H1 (cell line): ENCODE results near the gene NIM1K. TPM values are rescaled to one million over a fixed set of nuclear protein-coding genes. Genes with fewer than 3 reads are reported as not detected.

Experiments used
- CTCF ChIA-PET: fragments of 300-600 bp; sonication (Branson Sonifier 250); formaldehyde crosslinking; loops from one replicate; lab custom pipeline; 2021; ENCODE audit not compliant: partially characterized antibody; lab: Charles Lee
- POLR2A ChIA-PET: fragments of 300-600 bp; sonication (Branson Sonifier 250); formaldehyde crosslinking; loops from one replicate; lab custom pipeline; 2021; ENCODE audit warnings: inconsistent platforms; ENCODE audit not compliant: partially characterized antibody; lab: Charles Lee
- DNase-seq, 2 experiments: peaks; one replicate each; pipeline versions ENCODE4 v3.0.0 to v3.0.0-alpha.2; 2010 to 2022; ENCODE audit warnings: low spot score in 2 of 2, low read depth in 1 of 2, mixed read lengths in 1 of 2
- FAIRE-seq: peaks from 2 replicates; lab custom pipeline; 2011; peaks lifted over from hg19 to GRCh38; lab: Jason Lieb, UNC
- H2AFZ ChIP-seq: 2 replicates; pipeline ENCODE4 v1.8.1; 2012; ENCODE audit warnings: low read length, inconsistent platforms
- H2AK5ac ChIP-seq: 2 replicates; pipeline ENCODE4 v1.6.1; 2013; ENCODE audit warnings: low read depth, low read length
- H2BK120ac ChIP-seq: replicated peaks from 2 replicates; pipeline ENCODE3; 2013; ENCODE audit warnings: low read depth, low read length, inconsistent platforms
- H2BK12ac ChIP-seq: 2 replicates; pipeline ENCODE4 v1.6.1; 2013; ENCODE audit warnings: low read depth, low read length
- H2BK15ac ChIP-seq: 2 replicates; pipeline ENCODE4 v1.6.1; 2013; ENCODE audit warnings: low read length
- H2BK20ac ChIP-seq: 2 replicates; pipeline ENCODE4 v1.6.1; 2013; ENCODE audit warnings: low read length
- H2BK5ac ChIP-seq: 2 replicates; pipeline ENCODE4 v1.6.1; 2013; ENCODE audit warnings: low read depth, low read length
- H3K14ac ChIP-seq: 2 replicates; pipeline ENCODE4 v1.6.1; 2013; ENCODE audit warnings: inconsistent platforms; ENCODE audit not compliant: insufficient read length
- H3K18ac ChIP-seq: 2 replicates; pipeline ENCODE4 v1.6.1; 2013; ENCODE audit warnings: low read length; ENCODE audit errors: extremely low read depth
- H3K23ac ChIP-seq: 2 replicates; pipeline ENCODE4 v1.6.1; 2013; ENCODE audit warnings: inconsistent platforms; ENCODE audit not compliant: insufficient read length
- H3K23me2 ChIP-seq: 2 replicates; pipeline ENCODE4 v1.6.1; 2013; ENCODE audit warnings: low read depth, low read length
- H3K27ac ChIP-seq: 2 replicates; pipeline ENCODE4 v1.6.1; 2011; ENCODE audit warnings: low read depth, low read length, inconsistent platforms
- H3K27me3 ChIP-seq, 4 experiments: replicated peaks in 1 of 4; 1 replicate in 1 of 4; 2 replicates in 3 of 4; pipeline versions ENCODE4 v1.6.1 to v1.8.1; 2011 to 2013; ENCODE audit warnings: low read length in 3 of 4, mild to moderate bottlenecking in 3 of 4, inconsistent platforms in 2 of 4, mixed read lengths in 2 of 4, moderate library complexity in 1 of 4; ENCODE audit not compliant: control insufficient read depth in 3 of 4, insufficient read depth in 3 of 4; ENCODE audit errors: extremely low read depth in 1 of 4
- H3K36me3 ChIP-seq, 4 experiments: 2 replicates each; pipeline versions ENCODE4 v1.6.1 to v1.8.1; 2011 to 2013; ENCODE audit warnings: mild to moderate bottlenecking in 4 of 4, low read length in 3 of 4, moderate library complexity in 2 of 4, control low read depth in 1 of 4, inconsistent platforms in 1 of 4; ENCODE audit not compliant: insufficient read depth in 4 of 4, control insufficient read depth in 2 of 4
- H3K4ac ChIP-seq: replicated peaks from 2 replicates; pipeline ENCODE3; 2013; ENCODE audit warnings: low read length, low read depth, mixed read lengths, inconsistent platforms; ENCODE audit not compliant: insufficient read length
- H3K4me1 ChIP-seq, 4 experiments: replicated peaks in 1 of 4; 1 replicate in 1 of 4; 2 replicates in 3 of 4; pipeline versions ENCODE4 v1.6.1 to v1.8.1; 2011 to 2013; ENCODE audit warnings: low read length in 3 of 4, inconsistent platforms in 2 of 4, mixed read lengths in 1 of 4; ENCODE audit not compliant: insufficient read depth in 4 of 4, control insufficient read depth in 3 of 4
- H3K4me2 ChIP-seq, 2 experiments: 2 replicates each; pipeline versions ENCODE4 v1.6.1 to v1.8.1; 2011 to 2013; ENCODE audit warnings: low read depth in 2 of 2, low read length in 2 of 2, control low read depth in 1 of 2, inconsistent platforms in 1 of 2, mild to moderate bottlenecking in 1 of 2; ENCODE audit not compliant: insufficient read depth in 1 of 2
- H3K4me3 ChIP-seq, 4 experiments: fragments of 200-600, 300-600 bp in 1 of 4; sonication (generic), shearing (Covaris generic), sonication (Bioruptor Twin) in 1 of 4; 2 replicates each; pipeline versions ENCODE4 v1.5.1 to v1.8.1; 2011 to 2016; ENCODE audit warnings: low read length in 4 of 4, low read depth in 3 of 4, control low read depth in 2 of 4, inconsistent platforms in 2 of 4, mild to moderate bottlenecking in 2 of 4, mixed read lengths in 1 of 4, moderate library complexity in 1 of 4; ENCODE audit not compliant: insufficient read depth in 2 of 4; ENCODE audit errors: extremely low read depth in 1 of 4
- H3K56ac ChIP-seq: replicated peaks from 2 replicates; pipeline ENCODE3; 2013; ENCODE audit warnings: low read depth, mild to moderate bottlenecking, mixed read lengths, low read length, inconsistent platforms; ENCODE audit not compliant: insufficient read length
- H3K79me1 ChIP-seq: 2 replicates; pipeline ENCODE4 v1.6.1; 2013; ENCODE audit warnings: low read depth, low read length, control low read depth
- H3K79me2 ChIP-seq, 2 experiments: 2 replicates each; pipeline versions ENCODE4 v1.6.1 to v1.8.1; 2012 to 2013; ENCODE audit warnings: low read length in 2 of 2, mild to moderate bottlenecking in 2 of 2, inconsistent platforms in 1 of 2; ENCODE audit not compliant: insufficient read depth in 2 of 2, control insufficient read depth in 1 of 2
- H3K9ac ChIP-seq, 4 experiments: replicated peaks in 1 of 4; 1 replicate in 1 of 4; 2 replicates in 3 of 4; pipeline versions ENCODE4 v1.6.1 to v1.8.1; 2011 to 2013; ENCODE audit warnings: low read depth in 3 of 4, low read length in 3 of 4, control low read depth in 2 of 4, mild to moderate bottlenecking in 2 of 4, moderate library complexity in 2 of 4, inconsistent platforms in 1 of 4; ENCODE audit errors: extremely low read depth in 1 of 4
- H3K9me3 ChIP-seq, 2 experiments: 2 replicates each; pipeline versions ENCODE4 v1.6.1 to v1.8.1; 2012 to 2013; ENCODE audit warnings: mild to moderate bottlenecking in 2 of 2, moderate library complexity in 2 of 2, control low read depth in 1 of 2, inconsistent platforms in 1 of 2, low read depth in 1 of 2, low read length in 1 of 2, mixed read lengths in 1 of 2; ENCODE audit not compliant: insufficient read depth in 2 of 2
- H4K20me1 ChIP-seq, 2 experiments: replicated peaks in 1 of 2; 2 replicates each; pipeline versions ENCODE3 to v1.8.1; 2011 to 2013; ENCODE audit warnings: inconsistent platforms in 2 of 2, low read length in 2 of 2, mild to moderate bottlenecking in 1 of 2; ENCODE audit not compliant: insufficient read depth in 2 of 2, control insufficient read depth in 1 of 2
- H4K5ac ChIP-seq: 2 replicates; pipeline ENCODE4 v1.6.1; 2013; ENCODE audit warnings: low read length, low read depth, mixed read lengths, inconsistent platforms; ENCODE audit not compliant: insufficient read length
- H4K8ac ChIP-seq: 2 replicates; pipeline ENCODE4 v1.8.0; 2013; ENCODE audit warnings: mild to moderate bottlenecking, moderate library complexity, low read length, inconsistent platforms; ENCODE audit not compliant: insufficient read depth; ENCODE audit errors: extremely low read depth
- H4K91ac ChIP-seq: replicated peaks from 2 replicates; pipeline ENCODE3; 2013; ENCODE audit warnings: low read length, mixed read lengths, inconsistent platforms; ENCODE audit not compliant: insufficient read length
- ATF2 ChIP-seq: IDR thresholded peaks from 2 replicates; pipeline ENCODE4 v1.6.1; 2012; ENCODE audit warnings: low read length, inconsistent platforms
- CHD1 ChIP-seq: IDR thresholded peaks from 2 replicates; pipeline ENCODE4 v1.6.1; 2012; ENCODE audit warnings: low read depth, low read length, improper control_type of control experiment
- CREB1 ChIP-seq: IDR thresholded peaks from 2 replicates; pipeline ENCODE4 v1.6.1; 2012; ENCODE audit warnings: inconsistent platforms
- EP300 ChIP-seq, 2 experiments: IDR thresholded peaks; 1 replicate in 1 of 2; 2 replicates in 1 of 2; pipeline ENCODE4 v1.6.1; 2011 to 2012; ENCODE audit warnings: low read depth in 2 of 2, low read length in 2 of 2, mild to moderate bottlenecking in 2 of 2, borderline replicate concordance in 1 of 2, inconsistent platforms in 1 of 2, moderate library complexity in 1 of 2
- JUND ChIP-seq: IDR thresholded peaks from 2 replicates; pipeline ENCODE4 v1.6.1; 2011; ENCODE audit warnings: mild to moderate bottlenecking, improper control_type of control experiment, low read length
- MAX ChIP-seq: IDR thresholded peaks from 2 replicates; pipeline ENCODE4 v1.6.1; 2012; ENCODE audit warnings: inconsistent platforms
- SP4 ChIP-seq: IDR thresholded peaks from 2 replicates; pipeline ENCODE4 v1.6.1; 2012; ENCODE audit warnings: low read length, inconsistent platforms
- SRF ChIP-seq: IDR thresholded peaks from 2 replicates; pipeline ENCODE4 v1.6.1; 2011; ENCODE audit warnings: mild to moderate bottlenecking, low read depth, low read length, moderate library complexity
- SUZ12 ChIP-seq: fragments of 200-600 bp; sonication (generic); IDR thresholded peaks from 2 replicates; pipeline ENCODE4 v1.6.1; 2012; ENCODE audit warnings: mild to moderate bottlenecking, inconsistent platforms, low read length, moderate library complexity, mixed read lengths
- TCF12 ChIP-seq: IDR thresholded peaks from 2 replicates; pipeline ENCODE4 v1.6.1; 2011; ENCODE audit warnings: low read depth, mild to moderate bottlenecking, low read length
- USF2 ChIP-seq: IDR thresholded peaks from 2 replicates; pipeline ENCODE4 v1.6.1; 2011; ENCODE audit warnings: low read length, improper control_type of control experiment
- WGBS, 2 experiments: shearing (Covaris generic) in 1 of 2; methylation state at CpG; one replicate each; pipeline versions ENCODE4 v1.1.6 to v1.1.7; 2013 to 2015; ENCODE audit warnings: low lambda C conversion rate in 2 of 2, mixed read lengths in 2 of 2, inconsistent platforms in 1 of 2, low coverage in 1 of 2, missing lambda C conversion rate in 1 of 2; ENCODE audit not compliant: insufficient replicate concordance in 2 of 2, insufficient coverage in 1 of 2, insufficient read length in 1 of 2; ENCODE audit errors: extremely low coverage in 1 of 2, missing lambda C conversion rate in 1 of 2; 5-methylcytosine and 5-hydroxymethylcytosine counted together
- polyA plus RNA-seq, 7 experiments: library from polyadenylated mRNA; depleted of rRNA in 3 of 7; stranded (reverse) in 5 of 7; unstranded in 2 of 7; fragments of >200 nt in 5 of 7; fragments of 200-250 nt in 2 of 7; gene quantifications; 1 replicate in 5 of 7; 2 replicates in 1 of 7; 4 replicates in 1 of 7; pipeline versions ENCODE4 v1.2.1 to v1.2.3, GENCODE V29; 2011 to 2013; ENCODE audit warnings: missing spikeins in 2 of 7, mixed read lengths in 2 of 7
- total RNA-seq: library from RNA; stranded (reverse); fragmentation: NEBNext Ultra II Directional; extraction: Animal tissue kit (Norgen Biotek cat#: 25700); gene quantifications from 2 replicates; pipeline ENCODE4 v1.2.1, GENCODE V29; 2021

Gene NIM1K
- total and polyA plus RNA-seq, 2 of the 8 experiments (the other 6 are each of a cell fraction or from before 2014, with no cell fraction given), result not detected

- no peak overlapping the region for H2BK12ac ChIP-seq
- H3K4me2 ChIP-seq, result no peak overlapping the region
- H3K79me1 ChIP-seq, result no peaks in the 10 kb centered on the region
- ChIA-PET CTCF (interaction anchor here (0.9 to 1.4 kb wide), 4 partner anchors 13 to 74 kb away, joined by 3 to 6 read pairs (median 3); no protein-coding TSS in a partner anchor), POLR2A (no interaction called here)
- no peaks in the 10 kb centered on the region for H3K27me3 ChIP-seq
- no peak for FAIRE-seq
- H2BK5ac ChIP-seq, result no peak overlapping the region
- no peak overlapping the region for H3K9ac ChIP-seq
- peaks cover 0 to 2% of the 10 kb centered on the region in 2 experiments for H4K20me1 ChIP-seq
- H3K23me2 ChIP-seq, result no peaks in the 10 kb centered on the region
- WGBS, 2 experiments, result 80% methylated on average over 5 of the region's 7 CpGs; no CpG with 5 or more reads in 1 of the 2 experiments
- H2BK15ac ChIP-seq, result no peak overlapping the region
- DNase-seq, result no peak
- H3K4ac ChIP-seq, result no peak overlapping the region
- H2AFZ ChIP-seq, result no peak overlapping the region
- H2AK5ac ChIP-seq, result no peak overlapping the region
- no peak overlapping the region for H4K8ac ChIP-seq
- H4K5ac ChIP-seq, result no peak overlapping the region
- H3K14ac ChIP-seq, result no peak overlapping the region
- H2BK20ac ChIP-seq, result no peak overlapping the region
- H4K91ac ChIP-seq, result no peak overlapping the region
- H3K23ac ChIP-seq, result no peak overlapping the region
- H3K56ac ChIP-seq, result no peak overlapping the region
- no peaks in the 10 kb centered on the region for H3K9me3 ChIP-seq
- H3K36me3 ChIP-seq, result peaks cover 0 to 5% (median under 1%) of the 10 kb centered on the region in 4 experiments; a peak in 5 of 8 replicates
- H3K4me3 ChIP-seq, result no peak overlapping the region
- peaks cover 0 to 4% (median 0%) of the 10 kb centered on the region in 4 experiments; a peak in 2 of 7 replicates for H3K4me1 ChIP-seq
- H3K79me2 ChIP-seq, result no peaks in the 10 kb centered on the region
- no peak overlapping the region for H2BK120ac ChIP-seq
- no peak overlapping the region for H3K27ac ChIP-seq
- H3K18ac ChIP-seq, result no peak overlapping the region
- TF ChIP-seq CREB1 (no peak), SP4 (no peak), SUZ12 (no peak), TCF12 (no peak), SRF (no peak), MAX (no peak), JUND (no peak), ATF2 (no peak), USF2 (no peak), CHD1 (no peak), EP300 (IDR thresholded peaks at IDR 0.05; ENCODE audit: borderline replicate concordance in 1 of 2, low read depth in 2 of 2, low read length in 2 of 2) (no peak)
Observed at GRCh38 chr5:43179836-43180235, 12.2 kb upstream of the NIM1K start.
